Measurements from ENCODE around the gene SLC36A2.
"Not testable (repeated sequence)": the region's sequence is repeated elsewhere in the genome, so short reads cannot be mapped to it uniquely, and the experiment has no call there.

Gene SLC36A2

DNA sequence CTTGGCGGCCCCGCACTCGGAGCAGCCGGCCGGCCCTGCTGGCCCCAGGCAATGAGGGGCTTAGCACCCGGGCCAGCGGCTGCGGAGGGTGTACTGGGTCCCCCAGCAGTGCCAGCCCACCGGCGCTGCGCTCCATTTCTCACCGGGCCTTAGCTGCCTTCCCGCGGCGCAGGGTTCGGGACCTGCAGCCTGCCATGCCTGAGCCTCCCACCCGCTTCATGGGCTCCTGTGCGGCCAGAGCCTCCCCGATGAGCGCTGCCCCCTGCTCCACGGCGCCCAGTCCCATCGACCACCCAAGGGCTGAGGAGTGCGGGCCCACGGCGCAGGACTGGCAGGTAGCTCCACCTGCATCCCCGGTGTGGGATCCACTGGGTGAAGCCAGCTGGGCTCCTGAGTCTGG is 38.1 kb downstream of the SLC36A2 start:
- H3K9me3 ChIP-seq (ENCODE audit: control insufficient read depth in 2 of 2, low read length in 2 of 2); H3K27ac ChIP-seq (ENCODE audit: low read length); H3K27me3 ChIP-seq (ENCODE audit: control insufficient read depth in 1 of 2, insufficient read depth in 2 of 2, low read length in 2 of 2); H3K9ac ChIP-seq (ENCODE audit: low read length in 2 of 2); H3K4me1 ChIP-seq (ENCODE audit: control insufficient read depth, insufficient read depth, low read length); H3K36me3 ChIP-seq (ENCODE audit: control insufficient read depth in 2 of 2, insufficient read depth in 2 of 2, low read length in 2 of 2); H3K4me3 ChIP-seq (ENCODE audit: low read length in 2 of 2): not testable (repeated sequence)

DNA sequence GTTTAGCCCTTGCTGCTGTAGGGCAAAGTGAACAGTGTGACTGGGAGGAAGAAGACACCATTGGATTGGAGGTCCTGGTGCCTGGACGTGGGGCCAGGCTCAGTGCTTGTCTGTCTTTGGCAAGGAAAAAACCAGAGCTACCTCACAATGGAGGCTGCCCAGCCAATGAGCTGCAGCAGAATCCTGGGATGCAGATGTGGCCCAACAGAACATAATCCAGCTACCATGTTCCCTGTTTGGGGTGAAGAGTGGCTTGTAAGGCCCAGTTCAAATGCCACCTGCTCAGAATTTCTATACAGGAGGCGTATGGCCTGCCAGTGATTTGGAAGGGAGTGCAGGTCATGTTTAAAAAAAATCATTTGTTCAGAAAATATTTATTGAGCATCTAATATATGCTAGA is 43.7 kb downstream of the SLC36A2 start, which contains the start of gene SLC36A3:
Gene SLC36A3, minus strand, starts transcription at position 101 of the 400 bp plus-strand sequence. CDS start 412 bp downstream, outside the sequence.
- Histone ChIP-seq H3K36me3 (ENCODE audit: control insufficient read depth in 2 of 2, insufficient read depth in 2 of 2, low read length in 2 of 2) (no peaks in the 10 kb centered on the region), H3K27ac (ENCODE audit: low read length) (no peak within 1 kb of the TSS), H3K4me1 (ENCODE audit: control insufficient read depth, insufficient read depth, low read length) (no peaks in the 10 kb centered on the region), H3K27me3 (ENCODE audit: control insufficient read depth in 1 of 2, insufficient read depth in 2 of 2, low read length in 2 of 2) (peaks cover 0 to 2% of the 10 kb centered on the region in 2 donors), H3K4me3 (ENCODE audit: low read length in 2 of 2) (no peak within 1 kb of the TSS), H3K9me3 (ENCODE audit: control insufficient read depth in 2 of 2, low read length in 2 of 2) (no peaks in the 10 kb centered on the region), H3K9ac (ENCODE audit: low read length in 2 of 2) (no peak within 1 kb of the TSS)

DNA sequence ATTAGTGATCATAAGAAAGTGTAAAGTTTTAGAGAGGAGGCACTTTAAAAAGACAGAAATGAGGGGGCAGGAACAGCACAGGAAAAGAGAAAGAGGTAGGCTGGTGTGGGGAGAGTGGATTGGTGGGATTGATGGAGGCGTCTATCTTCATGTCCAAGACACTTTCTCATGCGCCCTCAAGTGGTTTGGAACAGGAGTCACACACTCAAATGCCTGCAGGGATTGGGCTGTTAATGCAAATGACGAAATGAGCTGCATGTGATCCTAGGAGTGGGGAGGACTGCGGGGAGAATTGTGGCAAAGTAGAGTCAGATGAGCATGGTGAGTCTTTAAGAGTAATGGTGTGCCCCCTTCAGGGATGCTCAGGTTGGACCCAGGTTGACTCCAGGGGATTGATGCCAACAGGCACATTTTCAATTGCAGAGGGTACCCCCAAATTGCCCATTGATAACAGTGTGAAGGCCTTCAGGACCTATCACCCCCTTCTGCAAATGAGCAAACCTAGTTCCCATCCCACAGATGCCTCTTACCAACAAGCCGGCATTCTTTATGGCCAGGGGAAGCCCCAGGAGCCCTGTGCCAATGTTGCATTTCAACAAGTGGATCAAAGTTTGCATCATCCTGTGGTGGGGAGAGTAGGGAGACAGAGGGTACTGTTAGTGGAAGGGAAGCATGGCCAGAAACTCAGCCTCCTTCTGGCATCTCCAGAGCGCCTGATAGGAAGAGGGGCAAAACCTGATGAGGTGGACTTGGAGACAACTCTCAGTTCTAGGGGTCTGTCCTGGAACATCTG is 49.1 kb downstream of the SLC36A2 start:
- H3K4me3 ChIP-seq (ENCODE audit: low read length in 2 of 2) = no peak overlapping the region
- no peaks in the 10 kb centered on the region for H3K4me1 ChIP-seq (ENCODE audit: control insufficient read depth, insufficient read depth, low read length)
- no peak overlapping the region for H3K9ac ChIP-seq (ENCODE audit: low read length in 2 of 2)
- no peaks in the 10 kb centered on the region for H3K9me3 ChIP-seq (ENCODE audit: control insufficient read depth in 2 of 2, low read length in 2 of 2)
- H3K27me3 ChIP-seq (ENCODE audit: control insufficient read depth in 1 of 2, insufficient read depth in 2 of 2, low read length in 2 of 2) = no peaks in the 10 kb centered on the region
- no peak overlapping the region for H3K27ac ChIP-seq (ENCODE audit: low read length)
- no peaks in the 10 kb centered on the region for H3K36me3 ChIP-seq (ENCODE audit: control insufficient read depth in 2 of 2, insufficient read depth in 2 of 2, low read length in 2 of 2)

DNA sequence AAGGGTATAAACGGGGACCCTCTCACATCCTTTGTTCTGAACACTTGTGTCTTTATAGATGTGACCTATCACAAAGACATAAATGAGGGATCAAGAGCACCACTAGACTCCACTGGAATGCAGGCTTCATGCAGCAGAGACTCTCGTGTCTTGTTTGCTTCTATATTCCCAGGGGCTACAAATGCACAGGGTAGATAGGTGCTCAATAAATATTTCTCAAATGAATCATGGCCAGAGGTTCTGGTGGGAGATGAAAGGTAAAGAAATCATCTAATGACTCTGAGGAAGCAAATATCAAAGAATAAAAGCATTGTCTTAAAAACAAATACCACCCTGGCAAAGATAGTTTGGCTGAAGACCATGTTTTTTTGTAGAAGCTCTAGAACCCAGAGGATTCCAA is 50.4 kb downstream of the SLC36A2 start:
- no peak overlapping the region for H3K27ac ChIP-seq (ENCODE audit: low read length)
- H3K36me3 ChIP-seq (ENCODE audit: control insufficient read depth in 2 of 2, insufficient read depth in 2 of 2, low read length in 2 of 2) = no peaks in the 10 kb centered on the region
- no peaks in the 10 kb centered on the region for H3K9me3 ChIP-seq (ENCODE audit: control insufficient read depth in 2 of 2, low read length in 2 of 2)
- no peak overlapping the region for H3K9ac ChIP-seq (ENCODE audit: low read length in 2 of 2)
- no peaks in the 10 kb centered on the region for H3K27me3 ChIP-seq (ENCODE audit: control insufficient read depth in 1 of 2, insufficient read depth in 2 of 2, low read length in 2 of 2)
- H3K4me3 ChIP-seq (ENCODE audit: low read length in 2 of 2) = no peak overlapping the region
- H3K4me1 ChIP-seq (ENCODE audit: control insufficient read depth, insufficient read depth, low read length) = no peaks in the 10 kb centered on the region

DNA sequence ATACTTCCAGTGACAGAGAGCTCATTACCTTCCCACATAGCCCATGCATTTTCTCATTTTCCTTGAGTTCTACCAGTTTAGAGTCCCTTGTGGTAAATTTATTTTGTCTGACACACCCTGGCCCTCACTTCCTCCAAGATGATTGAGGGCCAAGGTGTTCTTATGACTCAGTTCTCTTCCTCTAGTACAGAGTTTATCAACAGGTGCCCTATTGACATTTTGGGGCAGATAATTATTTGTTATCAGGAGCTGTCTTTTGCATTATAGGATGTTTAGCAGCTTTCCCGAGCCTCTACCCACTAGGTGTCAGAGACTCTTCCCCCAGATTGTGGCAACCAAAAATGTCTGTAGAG is 50.9 kb downstream of the SLC36A2 start:
- no peaks in the 10 kb centered on the region for H3K36me3 ChIP-seq (ENCODE audit: control insufficient read depth in 2 of 2, insufficient read depth in 2 of 2, low read length in 2 of 2)
- H3K4me1 ChIP-seq (ENCODE audit: control insufficient read depth, insufficient read depth, low read length) = no peaks in the 10 kb centered on the region
- no peaks in the 10 kb centered on the region for H3K9me3 ChIP-seq (ENCODE audit: control insufficient read depth in 2 of 2, low read length in 2 of 2)
- H3K27ac ChIP-seq (ENCODE audit: low read length) = no peak overlapping the region
- no peaks in the 10 kb centered on the region for H3K27me3 ChIP-seq (ENCODE audit: control insufficient read depth in 1 of 2, insufficient read depth in 2 of 2, low read length in 2 of 2)
- H3K4me3 ChIP-seq (ENCODE audit: low read length in 2 of 2) = no peak overlapping the region
- H3K9ac ChIP-seq (ENCODE audit: low read length in 2 of 2) = no peak overlapping the region

DNA sequence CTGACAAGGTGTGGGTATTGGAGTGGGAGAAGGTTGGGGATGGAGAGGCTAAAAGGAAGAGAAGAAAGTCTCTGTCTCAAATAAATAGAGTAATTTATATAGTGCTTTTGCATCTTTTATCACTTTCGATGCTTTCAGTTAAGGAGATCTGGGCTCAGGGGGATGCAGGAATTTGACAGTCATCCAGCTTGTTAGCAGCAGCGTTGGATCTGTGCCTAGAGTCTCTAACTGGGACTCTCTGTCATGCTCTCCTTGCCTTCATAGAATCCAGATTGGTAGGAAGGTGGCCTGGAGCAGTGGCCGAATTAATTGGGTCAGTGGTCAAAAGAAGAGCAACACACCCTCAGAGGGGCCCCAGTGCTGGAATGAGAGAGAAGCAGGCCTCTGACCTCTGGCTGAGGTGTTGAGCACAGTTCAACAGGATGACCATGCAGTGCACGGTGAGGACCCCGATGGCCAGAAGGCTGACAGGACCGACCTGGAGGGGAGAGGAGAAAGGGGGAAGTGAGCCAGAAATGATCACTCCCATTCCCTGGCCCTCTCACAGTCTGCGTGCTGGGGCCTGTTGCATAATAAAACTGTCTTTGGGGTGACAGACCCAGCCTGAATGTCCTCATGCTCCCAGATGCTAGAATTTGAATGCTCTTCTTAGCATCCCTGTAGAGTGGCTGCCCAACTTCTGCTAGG is 51.4 kb downstream of the SLC36A2 start:
- Histone ChIP-seq H3K27ac (ENCODE audit: low read length) (no peak overlapping the region), H3K9ac (ENCODE audit: low read length in 2 of 2) (no peak overlapping the region), H3K9me3 (ENCODE audit: control insufficient read depth in 2 of 2, low read length in 2 of 2) (no peaks in the 10 kb centered on the region), H3K27me3 (ENCODE audit: control insufficient read depth in 1 of 2, insufficient read depth in 2 of 2, low read length in 2 of 2) (no peaks in the 10 kb centered on the region), H3K4me3 (ENCODE audit: low read length in 2 of 2) (no peak overlapping the region), H3K36me3 (ENCODE audit: control insufficient read depth in 2 of 2, insufficient read depth in 2 of 2, low read length in 2 of 2) (no peaks in the 10 kb centered on the region), H3K4me1 (ENCODE audit: control insufficient read depth, insufficient read depth, low read length) (no peaks in the 10 kb centered on the region)

DNA sequence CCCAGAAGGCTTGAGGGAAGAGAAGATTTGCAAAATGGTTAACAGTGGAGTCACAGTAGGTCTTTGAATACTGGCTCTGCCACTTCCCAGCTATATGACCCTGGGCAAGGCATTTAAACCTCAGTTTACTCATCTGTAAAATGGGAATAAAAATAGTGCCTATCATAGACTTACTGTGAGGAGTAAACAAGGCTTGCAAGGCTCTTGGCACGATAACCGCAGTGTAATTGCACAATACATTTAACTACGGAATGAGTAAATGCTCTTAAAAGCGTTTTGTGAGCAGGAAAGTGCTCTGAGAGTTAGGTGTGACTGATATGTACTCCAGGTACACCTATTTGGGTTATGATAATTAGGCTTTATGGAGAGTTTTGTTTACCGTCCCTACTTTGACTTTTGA is 52.2 kb downstream of the SLC36A2 start:
- Histone ChIP-seq H3K9ac (ENCODE audit: low read length in 2 of 2) (no peak overlapping the region), H3K27me3 (ENCODE audit: control insufficient read depth in 1 of 2, insufficient read depth in 2 of 2, low read length in 2 of 2) (no peaks in the 10 kb centered on the region), H3K4me3 (ENCODE audit: low read length in 2 of 2) (no peak overlapping the region), H3K4me1 (ENCODE audit: control insufficient read depth, insufficient read depth, low read length) (no peaks in the 10 kb centered on the region), H3K36me3 (ENCODE audit: control insufficient read depth in 2 of 2, insufficient read depth in 2 of 2, low read length in 2 of 2) (no peaks in the 10 kb centered on the region), H3K9me3 (ENCODE audit: control insufficient read depth in 2 of 2, low read length in 2 of 2) (no peaks in the 10 kb centered on the region), H3K27ac (ENCODE audit: low read length) (no peak overlapping the region)

DNA sequence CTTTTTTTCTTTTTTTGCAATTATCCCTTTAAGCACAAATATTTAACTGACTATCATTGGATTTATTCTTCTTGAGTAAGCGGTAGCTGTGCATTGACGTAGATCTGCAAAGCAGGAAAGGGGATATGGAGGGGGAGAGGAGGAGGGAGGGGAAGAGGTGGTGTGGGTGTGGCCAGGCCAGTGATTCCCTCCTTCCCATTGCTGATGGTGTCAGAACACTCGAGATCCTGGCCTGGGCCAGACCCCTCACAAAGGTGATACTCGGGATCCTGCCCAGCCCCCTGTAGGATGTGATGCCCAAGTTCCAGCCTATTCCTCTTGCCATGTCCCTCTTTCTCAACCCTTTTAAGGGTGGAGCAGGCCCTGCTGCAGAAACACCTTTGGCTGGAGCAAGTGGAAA is 53.7 kb downstream of the SLC36A2 start:
- no peaks in the 10 kb centered on the region for H3K4me1 ChIP-seq (ENCODE audit: control insufficient read depth, insufficient read depth, low read length)
- no peak overlapping the region for H3K4me3 ChIP-seq (ENCODE audit: low read length in 2 of 2)
- H3K27ac ChIP-seq (ENCODE audit: low read length) = no peak overlapping the region
- H3K36me3 ChIP-seq (ENCODE audit: control insufficient read depth in 2 of 2, insufficient read depth in 2 of 2, low read length in 2 of 2) = no peaks in the 10 kb centered on the region
- H3K9ac ChIP-seq (ENCODE audit: low read length in 2 of 2) = no peak overlapping the region
- no peaks in the 10 kb centered on the region for H3K27me3 ChIP-seq (ENCODE audit: control insufficient read depth in 1 of 2, insufficient read depth in 2 of 2, low read length in 2 of 2)
- no peaks in the 10 kb centered on the region for H3K9me3 ChIP-seq (ENCODE audit: control insufficient read depth in 2 of 2, low read length in 2 of 2)

DNA sequence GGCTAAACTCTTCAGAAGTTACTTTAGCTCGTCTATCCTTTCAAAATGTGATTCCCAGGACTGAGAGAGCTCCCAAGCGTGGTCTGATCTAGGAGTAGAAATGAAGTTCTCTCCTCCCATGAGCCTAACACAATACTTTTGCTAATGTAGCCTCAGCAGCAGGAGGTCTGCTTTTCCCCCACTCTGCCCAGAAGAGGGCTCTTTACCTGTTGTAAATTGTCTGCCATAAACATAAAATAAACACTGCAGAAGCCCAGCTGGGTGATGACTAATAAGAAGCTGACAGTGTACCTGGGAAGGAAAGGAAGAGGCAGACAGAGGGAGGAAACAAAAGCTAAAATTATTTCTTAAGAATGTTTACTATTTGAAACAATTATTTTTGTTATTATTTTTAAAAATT is 59.2 kb downstream of the SLC36A2 start:
- Histone ChIP-seq H3K27me3 (ENCODE audit: control insufficient read depth in 1 of 2, insufficient read depth in 2 of 2, low read length in 2 of 2) (no peaks in the 10 kb centered on the region), H3K4me1 (ENCODE audit: control insufficient read depth, insufficient read depth, low read length) (no peaks in the 10 kb centered on the region), H3K36me3 (ENCODE audit: control insufficient read depth in 2 of 2, insufficient read depth in 2 of 2, low read length in 2 of 2) (no peaks in the 10 kb centered on the region), H3K9ac (ENCODE audit: low read length in 2 of 2) (no peak overlapping the region), H3K9me3 (ENCODE audit: control insufficient read depth in 2 of 2, low read length in 2 of 2) (no peaks in the 10 kb centered on the region), H3K4me3 (ENCODE audit: low read length in 2 of 2) (no peak overlapping the region), H3K27ac (ENCODE audit: low read length) (no peak overlapping the region)

DNA sequence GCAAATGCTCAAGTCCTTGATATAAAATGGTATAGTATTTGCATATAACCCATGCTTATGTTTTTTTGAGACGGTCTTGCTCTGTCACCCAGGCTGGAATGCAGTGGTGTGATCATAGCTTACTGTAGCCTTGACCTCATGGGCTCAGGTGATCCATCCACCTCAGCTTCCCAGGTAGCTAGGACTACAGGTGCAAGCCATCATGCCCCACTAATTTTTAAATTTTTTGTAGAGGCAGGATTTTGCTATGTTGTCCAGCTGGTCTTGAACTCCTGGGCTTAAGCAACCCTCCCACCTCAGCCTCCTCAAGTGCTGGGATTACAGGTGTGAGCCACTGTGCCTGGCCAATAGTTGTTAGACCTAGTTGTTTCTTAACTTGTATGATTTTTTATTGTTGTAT is 61.1 kb downstream of the SLC36A2 start:
- H3K27ac ChIP-seq (ENCODE audit: low read length) = no peak overlapping the region
- H3K4me3 ChIP-seq (ENCODE audit: low read length in 2 of 2) = no peak overlapping the region
- no peaks in the 10 kb centered on the region for H3K27me3 ChIP-seq (ENCODE audit: control insufficient read depth in 1 of 2, insufficient read depth in 2 of 2, low read length in 2 of 2)
- no peaks in the 10 kb centered on the region for H3K9me3 ChIP-seq (ENCODE audit: control insufficient read depth in 2 of 2, low read length in 2 of 2)
- no peaks in the 10 kb centered on the region for H3K36me3 ChIP-seq (ENCODE audit: control insufficient read depth in 2 of 2, insufficient read depth in 2 of 2, low read length in 2 of 2)
- no peak overlapping the region for H3K9ac ChIP-seq (ENCODE audit: low read length in 2 of 2)
- no peaks in the 10 kb centered on the region for H3K4me1 ChIP-seq (ENCODE audit: control insufficient read depth, insufficient read depth, low read length)

DNA sequence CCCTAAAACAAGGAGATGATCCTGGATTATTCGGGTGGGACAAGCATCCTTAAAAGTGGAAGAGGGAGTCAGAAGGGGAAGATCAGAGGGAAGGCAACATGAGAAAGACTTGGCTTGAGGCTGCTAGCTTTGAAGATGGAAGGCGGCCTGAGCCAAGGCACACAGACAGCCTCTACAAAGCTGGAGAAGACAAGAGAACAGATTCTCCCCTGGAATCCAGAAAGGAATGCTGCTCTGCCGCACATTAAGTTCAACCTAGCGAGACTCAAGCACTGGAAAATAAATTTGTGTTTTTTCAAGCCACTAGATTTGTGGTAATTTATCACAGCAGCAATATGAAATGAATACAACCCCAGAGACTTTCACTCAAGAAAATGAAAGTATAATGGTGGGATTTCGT is 61.7 kb downstream of the SLC36A2 start:
- Histone ChIP-seq H3K4me1 (ENCODE audit: control insufficient read depth, insufficient read depth, low read length) (no peaks in the 10 kb centered on the region), H3K4me3 (ENCODE audit: low read length in 2 of 2) (no peak overlapping the region), H3K27ac (ENCODE audit: low read length) (no peak overlapping the region), H3K9ac (ENCODE audit: low read length in 2 of 2) (no peak overlapping the region), H3K36me3 (ENCODE audit: control insufficient read depth in 2 of 2, insufficient read depth in 2 of 2, low read length in 2 of 2) (no peaks in the 10 kb centered on the region), H3K9me3 (ENCODE audit: control insufficient read depth in 2 of 2, low read length in 2 of 2) (no peaks in the 10 kb centered on the region), H3K27me3 (ENCODE audit: control insufficient read depth in 1 of 2, insufficient read depth in 2 of 2, low read length in 2 of 2) (no peaks in the 10 kb centered on the region)
